ENCODE results near the gene SLC6A13. TPM values are rescaled to one million over a fixed set of nuclear protein-coding genes. Genes with fewer than 3 reads are reported as not detected.
"Not testable (repeated sequence)": the region's sequence is repeated elsewhere in the genome, so short reads cannot be mapped to it uniquely, and the experiment has no call there.

The SLC6A13 gene
- total RNA-seq, 1 experiment from 2014 or later, result 3.5 TPM

- Mint-ChIP-seq H3K27me3 (ENCODE audit: unreplicated experiment) (peaks cover 79% of the 10 kb centered on the region), H3K4me3 (ENCODE audit: low read depth, unreplicated experiment) (no peak overlapping the region), H3K27ac (ENCODE audit: unreplicated experiment) (no peak overlapping the region), H3K9me3 (ENCODE audit: low read depth, unreplicated experiment) (no peaks in the 10 kb centered on the region), H3K36me3 (ENCODE audit: insufficient read depth, unreplicated experiment) (no peaks in the 10 kb centered on the region), H3K4me1 (ENCODE audit: low read depth, unreplicated experiment) (no peaks in the 10 kb centered on the region)
- no peak for DNase-seq
- intact Hi-C loops (cut with micrococcal nuclease; ENCODE audit: unreplicated experiment), result no loop called here
- CTCF ChIA-PET, result no interaction called here
- BruUV-seq (replicated peaks), result no TSS peak
- TF ChIP-seq, protein P1, sequence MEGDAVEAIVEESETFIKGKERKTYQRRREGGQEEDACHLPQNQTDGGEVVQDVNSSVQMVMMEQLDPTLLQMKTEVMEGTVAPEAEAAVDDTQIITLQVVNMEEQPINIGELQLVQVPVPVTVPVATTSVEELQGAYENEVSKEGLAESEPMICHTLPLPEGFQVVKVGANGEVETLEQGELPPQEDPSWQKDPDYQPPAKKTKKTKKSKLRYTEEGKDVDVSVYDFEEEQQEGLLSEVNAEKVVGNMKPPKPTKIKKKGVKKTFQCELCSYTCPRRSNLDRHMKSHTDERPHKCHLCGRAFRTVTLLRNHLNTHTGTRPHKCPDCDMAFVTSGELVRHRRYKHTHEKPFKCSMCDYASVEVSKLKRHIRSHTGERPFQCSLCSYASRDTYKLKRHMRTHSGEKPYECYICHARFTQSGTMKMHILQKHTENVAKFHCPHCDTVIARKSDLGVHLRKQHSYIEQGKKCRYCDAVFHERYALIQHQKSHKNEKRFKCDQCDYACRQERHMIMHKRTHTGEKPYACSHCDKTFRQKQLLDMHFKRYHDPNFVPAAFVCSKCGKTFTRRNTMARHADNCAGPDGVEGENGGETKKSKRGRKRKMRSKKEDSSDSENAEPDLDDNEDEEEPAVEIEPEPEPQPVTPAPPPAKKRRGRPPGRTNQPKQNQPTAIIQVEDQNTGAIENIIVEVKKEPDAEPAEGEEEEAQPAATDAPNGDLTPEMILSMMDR (IDR thresholded peaks at IDR 0.05; ENCODE audit: unreplicated experiment), result no peak
Measured at GRCh38 chr12:190881-191280, 71.8 kb downstream of the SLC6A13 start.

DNA sequence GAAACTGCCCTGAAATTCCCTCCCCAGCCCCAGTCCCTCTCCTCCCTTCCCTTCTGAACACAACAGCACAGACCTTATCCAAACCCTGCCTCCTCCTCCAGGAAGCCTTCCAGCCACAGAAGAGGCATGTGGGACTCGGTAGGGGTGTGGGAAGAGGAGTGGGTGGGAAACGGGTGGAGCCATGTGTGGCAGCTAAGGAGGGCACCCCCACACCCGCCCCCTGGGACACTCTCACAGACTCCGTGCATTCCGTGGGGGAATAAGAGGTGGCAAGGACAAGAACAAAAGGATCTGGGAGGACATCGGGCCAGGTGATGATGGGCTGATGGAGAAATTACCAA lies 73.0 kb downstream of the SLC6A13 start:
- TF ChIP-seq, protein P1 (IDR thresholded peaks at IDR 0.05; ENCODE audit: unreplicated experiment), result no peak
- no peaks in the 10 kb centered on the region for H3K9me3 Mint-ChIP-seq (ENCODE audit: low read depth, unreplicated experiment)
- H3K27me3 Mint-ChIP-seq (ENCODE audit: unreplicated experiment), result peaks cover 79% of the 10 kb centered on the region
- no TSS peak for BruUV-seq (replicated peaks)
- intact Hi-C loops (cut with micrococcal nuclease; ENCODE audit: unreplicated experiment), result no loop called here
- CTCF ChIA-PET, result no interaction called here
- no peaks in the 10 kb centered on the region for H3K36me3 Mint-ChIP-seq (ENCODE audit: insufficient read depth, unreplicated experiment)
- DNase-seq, result no peak
- H3K4me3 Mint-ChIP-seq (ENCODE audit: low read depth, unreplicated experiment), result no peak overlapping the region
- no peak overlapping the region for H3K27ac Mint-ChIP-seq (ENCODE audit: unreplicated experiment)
- no peaks in the 10 kb centered on the region for H3K4me1 Mint-ChIP-seq (ENCODE audit: low read depth, unreplicated experiment)

DNA sequence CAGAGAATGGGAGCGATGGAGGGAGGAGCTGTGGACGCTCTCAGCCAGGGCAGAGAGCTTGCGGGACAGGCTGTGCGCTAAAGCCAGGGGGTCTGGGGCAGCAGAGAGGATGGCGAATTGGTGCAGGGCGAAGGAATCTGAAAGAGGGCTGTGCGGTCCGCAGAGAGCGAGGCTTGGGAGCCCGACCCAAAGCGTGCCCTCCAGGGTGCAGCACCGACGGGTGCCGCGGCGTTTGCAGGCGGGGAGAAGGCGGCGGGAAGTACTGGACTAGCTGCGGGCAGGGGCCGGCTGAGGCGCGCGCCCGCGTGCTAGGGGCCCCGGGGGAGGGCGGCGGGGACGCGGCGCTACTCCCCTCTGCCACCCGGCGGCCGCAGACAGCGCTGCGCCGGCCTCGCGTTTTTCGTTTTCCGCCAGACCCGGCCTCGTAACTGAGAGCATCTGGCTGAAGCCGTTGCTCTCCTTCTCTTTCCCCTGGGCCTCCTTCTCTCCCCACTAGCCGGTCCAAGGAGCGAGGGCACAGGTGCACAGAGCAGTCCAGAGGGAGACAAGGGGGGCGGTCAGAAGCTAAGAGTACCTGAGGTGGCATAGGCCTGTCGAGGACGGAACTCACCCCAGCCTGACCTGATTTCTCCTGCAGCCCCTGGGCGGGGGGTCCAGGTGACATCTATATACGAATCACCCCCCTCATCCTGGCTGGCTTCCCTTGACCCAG lies 73.6 kb downstream of the SLC6A13 start:
- CTCF ChIA-PET, result no interaction called here
- peak overlapping the region; percentile 57 for H3K4me3 Mint-ChIP-seq (ENCODE audit: low read depth, unreplicated experiment)
- no peak overlapping the region for H3K27ac Mint-ChIP-seq (ENCODE audit: unreplicated experiment)
- TF ChIP-seq, protein P1 (IDR thresholded peaks at IDR 0.05; ENCODE audit: unreplicated experiment), result peak; percentile 73
- intact Hi-C loops (cut with micrococcal nuclease; ENCODE audit: unreplicated experiment), result no loop called here
- no peaks in the 10 kb centered on the region for H3K4me1 Mint-ChIP-seq (ENCODE audit: low read depth, unreplicated experiment)
- peaks cover 78% of the 10 kb centered on the region for H3K27me3 Mint-ChIP-seq (ENCODE audit: unreplicated experiment)
- DNase-seq, result peak; percentile 52
- no peaks in the 10 kb centered on the region for H3K9me3 Mint-ChIP-seq (ENCODE audit: low read depth, unreplicated experiment)
- H3K36me3 Mint-ChIP-seq (ENCODE audit: insufficient read depth, unreplicated experiment), result no peaks in the 10 kb centered on the region
- BruUV-seq (replicated peaks), result no TSS peak

DNA sequence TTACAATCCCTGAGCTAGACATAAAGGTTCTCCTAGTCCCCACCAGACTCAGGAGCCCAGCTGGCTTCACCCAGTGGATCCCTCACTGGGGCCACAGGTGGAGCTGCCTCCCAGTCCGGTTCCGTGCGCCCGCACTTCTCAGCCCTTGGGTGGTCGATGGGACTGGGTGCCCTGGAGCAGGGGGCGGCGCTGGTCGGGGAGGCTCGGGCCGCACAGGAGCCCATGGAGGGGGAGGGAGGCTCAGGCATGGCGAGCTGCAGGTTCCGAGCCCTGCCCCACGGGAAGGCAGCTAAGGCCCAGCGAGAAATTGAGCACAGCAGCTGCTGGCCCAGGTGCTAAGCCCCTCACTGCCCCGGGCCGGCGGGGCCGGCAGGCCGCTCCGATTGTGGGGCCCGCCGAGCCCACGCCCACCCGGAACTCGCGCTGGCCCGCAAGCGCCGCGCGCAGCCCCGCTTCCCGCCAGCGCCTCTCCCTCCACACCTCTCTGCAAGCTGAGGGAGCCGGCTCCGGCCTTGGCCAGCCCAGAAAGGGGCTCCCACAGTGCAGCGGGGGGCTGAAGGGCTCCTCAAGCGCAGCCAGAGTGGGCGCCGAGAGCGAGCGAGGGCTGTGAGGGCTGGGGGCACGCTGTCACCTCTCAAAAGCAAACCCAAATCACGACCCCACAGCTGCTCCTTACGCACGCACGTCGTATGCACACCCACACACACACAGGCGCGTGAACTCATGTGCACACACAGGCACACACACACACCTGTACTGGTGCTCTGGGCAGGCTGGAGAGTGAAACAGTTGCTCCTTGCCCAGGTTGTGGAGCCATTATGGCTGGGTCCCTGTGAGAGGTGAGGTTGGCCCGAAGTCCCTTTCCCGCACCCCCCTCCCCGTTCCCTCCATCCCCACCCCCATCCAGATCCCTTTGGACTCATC lies 74.4 kb downstream of the SLC6A13 start:
- Mint-ChIP-seq H3K27me3 (ENCODE audit: unreplicated experiment) (peaks cover 69% of the 10 kb centered on the region), H3K4me3 (ENCODE audit: low read depth, unreplicated experiment) (peak overlapping the region; percentile 57)
- H3K27ac Mint-ChIP-seq (ENCODE audit: unreplicated experiment); H3K9me3 Mint-ChIP-seq (ENCODE audit: low read depth, unreplicated experiment); CTCF ChIA-PET; DNase-seq; H3K36me3 Mint-ChIP-seq (ENCODE audit: insufficient read depth, unreplicated experiment); BruUV-seq (replicated peaks); H3K4me1 Mint-ChIP-seq (ENCODE audit: low read depth, unreplicated experiment); intact Hi-C loops (cut with micrococcal nuclease; ENCODE audit: unreplicated experiment): not testable (repeated sequence)

Measured in Calu3 (cell line).